ENCODE results near the gene LMBRD2.

Gene LMBRD2

DNA sequence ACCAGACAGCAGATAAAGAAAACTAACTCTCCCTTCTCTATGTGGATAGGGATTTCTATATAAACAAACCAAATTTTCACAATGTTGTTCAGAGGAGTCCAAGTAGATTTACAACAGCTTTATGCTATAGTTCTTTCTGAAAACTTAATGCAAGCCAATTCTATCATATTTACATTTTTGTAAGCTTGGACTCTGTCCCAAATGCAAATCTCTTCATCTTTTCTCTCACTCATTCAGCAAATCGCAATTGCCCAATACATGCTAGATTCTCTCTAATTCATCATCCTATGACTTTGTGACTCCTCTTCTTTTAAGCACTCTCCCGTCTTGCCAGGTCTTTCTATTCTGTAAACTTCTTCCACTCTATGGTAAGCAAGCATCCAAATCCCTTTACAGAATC, 45.9 kb downstream of the LMBRD2 start:
- DNase-seq (ENCODE audit: low read depth): no peak

DNA sequence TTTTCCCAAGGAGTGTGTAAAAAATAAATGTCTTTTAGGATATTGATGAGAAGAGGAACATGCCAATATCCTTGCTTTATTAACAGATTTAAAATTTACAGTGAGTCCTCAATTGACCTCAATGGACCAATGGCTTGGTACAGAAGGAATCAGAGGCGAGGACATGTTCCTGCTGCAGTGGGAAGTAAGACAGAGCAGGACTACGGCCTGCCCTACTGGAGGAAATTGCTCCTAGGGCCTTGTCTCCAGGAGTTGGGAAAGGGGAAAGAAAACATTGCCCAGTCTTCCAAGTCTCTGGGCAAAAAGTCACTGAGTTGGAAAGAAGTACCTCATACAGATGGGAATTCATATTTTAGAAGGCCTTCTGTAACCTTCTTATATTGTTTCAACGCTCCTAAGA, 51.9 kb downstream of the LMBRD2 start:
- DNase-seq (ENCODE audit: low read depth): no peak

DNA sequence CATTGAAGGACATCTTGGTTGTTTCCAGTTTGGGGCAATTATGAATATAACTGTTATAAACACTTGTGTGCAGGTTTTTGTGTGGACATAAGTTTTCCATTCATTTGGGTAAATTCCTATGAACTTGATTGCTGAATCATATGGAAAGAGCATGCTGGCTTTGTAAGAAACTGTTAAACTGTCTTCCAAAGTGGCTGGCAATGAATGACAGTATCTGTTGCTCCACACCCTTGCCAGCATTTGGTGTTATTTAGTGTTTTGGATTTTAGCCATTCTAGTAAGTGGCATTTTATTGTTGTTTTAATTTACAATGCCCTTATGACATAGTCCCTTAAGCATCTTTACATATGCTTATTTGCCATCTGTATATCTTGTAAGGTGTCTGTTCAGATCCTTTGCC, 55.2 kb downstream of the LMBRD2 start:
- DNase-seq (ENCODE audit: low read depth): no peak

GRCh38 chr5:36089989-36090388, 61.7 kb downstream of the LMBRD2 start:
- DNase-seq (ENCODE audit: low read depth): no peak

GRCh38 chr5:36079200-36079781, 72.4 kb downstream of the LMBRD2 start:
- no peak for DNase-seq (ENCODE audit: low read depth)

DNA sequence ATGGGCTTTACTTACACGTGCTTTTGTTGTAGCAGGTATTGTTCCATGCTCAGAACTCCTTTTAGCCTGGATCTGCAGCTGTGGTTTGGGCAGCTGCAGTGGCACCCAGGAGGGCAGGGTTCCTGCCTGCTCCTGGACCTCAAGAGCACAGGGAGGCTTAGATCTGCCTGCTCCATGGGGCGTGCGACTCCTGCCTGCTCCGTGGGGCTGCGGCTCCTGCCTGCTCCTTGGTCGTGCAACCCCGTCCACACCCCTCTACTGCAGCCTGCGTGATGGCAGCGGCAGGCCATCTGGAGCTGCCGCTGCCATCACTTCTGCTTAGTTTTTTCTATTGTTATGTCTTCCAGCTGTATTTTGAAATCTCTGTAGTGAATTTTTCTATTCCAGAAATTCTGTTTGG, 73.3 kb downstream of the LMBRD2 start:
- DNase-seq (ENCODE audit: low read depth): no peak

GRCh38 chr5:36073595-36074216, 78.0 kb downstream of the LMBRD2 start:
- DNase-seq (ENCODE audit: low read depth): no peak

GRCh38 chr5:36070687-36071571, 80.8 kb downstream of the LMBRD2 start:
- no peak for DNase-seq (ENCODE audit: low read depth)

DNA sequence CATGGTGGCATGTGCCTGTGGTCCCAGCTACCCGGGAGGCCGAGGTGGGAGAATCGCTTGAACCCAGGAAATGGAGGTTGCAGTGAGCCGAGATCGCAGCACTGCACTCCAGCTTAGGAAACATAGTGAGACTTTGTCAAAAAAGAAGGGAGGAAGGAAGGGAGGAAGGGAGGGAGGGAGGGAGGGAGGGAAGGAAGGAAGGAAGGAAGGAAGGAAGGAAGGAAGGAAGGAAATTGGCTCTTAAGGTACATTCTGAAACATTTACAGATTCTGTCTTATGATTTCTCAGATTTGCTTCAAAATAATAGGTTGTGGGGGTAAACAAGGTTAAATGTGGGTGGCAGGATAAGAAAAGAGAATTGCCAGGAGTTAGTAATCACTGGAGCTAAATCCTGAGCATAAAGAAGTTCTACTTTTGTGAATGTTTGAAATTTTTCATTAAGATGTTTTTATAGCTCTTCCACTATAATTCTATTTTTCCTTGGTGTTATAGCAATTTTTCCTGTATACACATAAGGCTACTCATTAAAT, 82.9 kb downstream of the LMBRD2 start:
- DNase-seq (ENCODE audit: low read depth): no peak

DNA sequence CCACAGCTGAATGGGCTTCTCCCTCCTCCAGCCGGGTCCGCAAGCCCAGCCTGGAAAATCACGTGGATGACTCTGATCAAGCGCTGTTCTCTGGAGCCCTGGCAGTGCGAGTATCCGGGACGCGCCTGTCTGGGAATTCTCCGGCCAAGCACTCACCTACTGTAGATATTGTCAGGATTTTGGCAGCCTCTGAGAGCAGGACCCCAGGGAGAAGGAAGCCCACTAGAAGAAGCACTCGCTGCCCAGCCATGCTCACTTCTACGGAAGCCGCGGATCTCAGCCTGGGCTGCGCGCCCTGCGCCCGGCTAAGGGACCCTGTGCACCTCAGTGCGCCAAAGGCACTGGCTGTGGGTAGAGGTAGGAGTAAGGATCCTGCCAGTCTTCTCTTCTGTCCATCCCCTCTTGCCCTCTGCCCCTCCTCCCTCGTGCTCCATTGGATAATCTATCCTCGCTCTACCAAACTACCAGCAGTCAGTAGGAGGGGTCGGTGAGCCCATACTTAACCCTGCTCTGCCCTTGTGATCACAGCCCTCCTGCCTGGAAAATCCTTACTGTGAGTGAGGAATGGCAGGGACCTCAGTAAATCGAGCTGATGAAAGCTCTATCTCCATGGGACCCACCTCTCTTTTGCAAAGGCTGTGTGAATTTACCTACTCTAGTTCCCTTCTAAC, 85.0 kb downstream of the LMBRD2 start, which contains the start of gene UGT3A2:
UGT3A2 (minus strand) TSS at position 343 of the 671 bp plus-strand sequence; CDS start at position 250, 93 bp downstream.
- no peak for DNase-seq (ENCODE audit: low read depth)

DNA sequence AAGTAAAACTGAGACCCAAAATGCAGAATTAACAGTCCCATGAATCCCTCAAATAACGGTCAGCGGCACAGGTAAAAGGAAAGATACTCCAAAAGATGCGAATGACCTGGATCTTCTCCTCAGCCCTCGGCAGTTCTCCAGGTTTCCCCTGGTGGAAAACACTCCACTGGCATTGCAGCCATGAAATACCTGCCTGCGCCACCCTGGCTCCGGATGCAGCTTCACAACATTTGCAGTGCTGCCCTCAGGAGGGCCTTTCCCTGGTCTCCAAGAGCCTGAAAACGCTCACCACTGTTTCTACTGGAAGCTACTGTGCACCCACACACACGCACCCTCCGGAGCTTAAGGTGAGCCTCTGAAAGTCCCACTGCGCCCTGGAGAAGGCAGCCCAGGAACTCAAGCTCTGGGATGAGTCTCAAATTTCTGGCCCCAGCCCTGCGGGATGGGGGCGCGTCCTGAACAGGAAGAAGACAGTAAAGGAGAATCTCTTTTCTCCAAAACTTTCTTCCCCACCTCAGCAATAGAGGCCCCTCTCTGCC, 85.6 kb downstream of the LMBRD2 start:
- DNase-seq (ENCODE audit: low read depth): no peak

DNA sequence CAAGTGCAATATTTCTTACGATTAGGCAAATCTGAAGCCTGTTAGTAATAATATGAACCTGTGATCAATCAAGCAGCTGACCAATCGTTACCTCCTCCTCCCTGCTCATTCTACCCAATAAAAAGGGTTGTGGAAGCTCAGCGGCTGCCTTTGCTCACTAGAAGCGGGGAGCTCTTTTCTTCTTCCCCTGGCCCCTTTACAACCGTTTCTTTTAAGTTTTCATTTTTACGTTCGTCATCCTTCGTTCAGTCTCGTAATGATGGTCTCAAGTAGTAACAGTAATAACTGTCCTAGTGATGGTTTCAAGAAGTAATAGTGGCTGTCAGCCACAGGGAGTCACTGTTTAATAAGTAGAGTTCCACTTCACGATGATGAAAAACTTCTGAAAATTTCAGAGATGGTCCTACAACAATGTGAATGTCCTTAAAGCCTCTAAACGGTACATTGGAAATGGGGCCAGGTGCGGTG, 91.2 kb downstream of the LMBRD2 start:
- no peak for DNase-seq (ENCODE audit: low read depth)

DNA sequence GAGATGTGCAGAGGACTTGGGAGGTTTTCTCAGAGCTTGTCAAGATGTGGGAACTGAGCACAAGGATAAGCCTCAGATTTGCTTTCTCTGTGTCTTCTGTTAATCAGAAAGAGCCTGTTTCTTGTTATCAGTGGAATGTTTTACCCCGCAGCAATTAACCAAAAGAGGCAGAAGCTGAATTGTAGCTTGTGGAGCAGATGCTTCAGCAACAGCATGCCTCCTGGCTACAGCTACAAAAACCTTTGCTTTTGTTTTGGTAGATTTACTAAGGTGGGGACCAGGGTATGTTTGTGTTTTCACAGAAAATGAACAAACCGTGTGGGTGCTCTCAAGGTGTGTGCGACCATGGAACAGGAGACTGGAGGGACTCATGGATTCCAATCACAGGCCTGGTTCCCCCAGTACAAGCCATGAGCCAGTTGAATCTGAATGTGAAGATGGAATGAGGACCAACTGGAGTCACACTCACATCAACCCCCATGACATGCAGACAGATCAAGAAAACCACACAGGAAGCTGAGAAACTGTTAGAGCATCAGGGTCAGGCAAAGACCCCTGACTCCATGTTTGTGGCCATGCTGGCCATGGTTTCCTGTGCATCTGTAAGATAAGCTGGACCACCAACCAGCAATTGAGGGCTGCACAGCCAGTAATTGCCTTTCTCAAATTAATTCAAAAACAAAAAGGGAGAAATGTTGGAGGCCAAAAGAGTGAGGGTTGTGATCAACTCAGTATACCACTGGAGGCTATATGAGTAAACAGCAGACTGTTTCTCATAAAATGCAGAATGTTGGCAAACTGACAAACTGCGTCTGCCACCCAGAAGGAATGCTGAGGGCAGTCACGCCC, 91.9 kb downstream of the LMBRD2 start:
- DNase-seq (ENCODE audit: low read depth): no peak

GRCh38 chr5:36058776-36059175, 92.9 kb downstream of the LMBRD2 start:
- DNase-seq (ENCODE audit: low read depth): no peak

DNA sequence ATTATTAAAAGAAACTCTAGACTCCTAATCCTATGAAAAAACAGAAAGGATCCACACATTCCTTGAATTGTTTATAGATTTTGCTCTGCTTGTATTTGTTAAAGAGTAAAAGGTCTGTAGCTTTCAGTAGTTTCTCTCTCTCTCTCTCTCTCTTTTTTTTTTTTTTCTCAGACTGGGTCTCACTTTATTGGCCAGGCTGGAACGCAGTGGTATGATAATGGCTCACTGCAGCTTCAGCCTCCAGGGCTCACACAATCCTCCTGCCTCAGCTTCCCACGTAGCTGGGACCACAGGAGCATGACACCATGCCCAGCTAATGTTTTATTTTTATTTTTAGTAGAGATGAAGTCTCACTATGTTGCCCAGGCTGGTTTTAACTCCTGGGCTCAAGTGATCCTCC, 94.3 kb downstream of the LMBRD2 start:
- no peak for DNase-seq (ENCODE audit: low read depth)

DNA sequence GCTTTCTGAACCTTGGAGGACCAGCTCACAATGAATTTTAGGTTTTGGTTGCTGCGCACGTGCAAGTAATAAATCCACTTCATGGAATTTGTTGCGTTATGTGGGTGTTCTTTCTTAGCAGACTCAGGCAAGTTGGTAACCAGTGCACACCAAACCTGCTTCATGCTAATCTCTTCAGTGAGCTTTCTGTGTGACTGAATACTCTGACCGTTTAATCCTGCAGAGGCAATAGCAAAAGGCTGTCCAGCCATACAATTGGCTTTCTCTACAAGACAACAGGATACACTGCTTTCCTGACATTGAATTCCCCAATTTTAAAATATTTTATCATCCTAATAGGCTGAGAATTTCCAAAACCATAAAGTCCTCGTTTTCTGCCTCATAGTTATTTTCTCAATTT, 95.3 kb downstream of the LMBRD2 start:
- DNase-seq (ENCODE audit: low read depth): no peak

- DNase-seq (ENCODE audit: low read depth): no peak
Observed at GRCh38 chr5:36055984-36056383, 95.7 kb downstream of the LMBRD2 start.

DNA sequence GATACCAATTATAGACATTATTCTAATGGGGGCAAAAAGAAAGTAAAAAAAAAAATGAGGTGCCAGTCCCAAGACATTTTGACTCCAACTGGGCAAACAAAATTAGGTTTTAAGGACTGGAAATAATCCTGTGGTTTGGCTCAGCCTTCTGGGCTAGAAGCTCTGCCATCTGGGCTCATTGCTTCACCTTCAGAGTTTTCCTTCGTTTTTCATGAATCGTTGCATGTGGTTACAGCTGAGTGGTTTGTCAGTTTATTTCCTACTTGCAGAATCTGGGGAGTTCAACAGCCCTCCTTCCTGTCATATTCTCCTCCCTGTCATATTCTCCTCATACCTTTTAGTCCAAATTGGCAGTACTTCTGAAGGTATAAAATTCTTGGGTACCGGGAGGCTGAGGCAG, 97.0 kb downstream of the LMBRD2 start:
- no peak for DNase-seq (ENCODE audit: low read depth)

- no peak for DNase-seq (ENCODE audit: low read depth)
Observed at GRCh38 chr5:36052538-36052937, 99.1 kb downstream of the LMBRD2 start.

DNA sequence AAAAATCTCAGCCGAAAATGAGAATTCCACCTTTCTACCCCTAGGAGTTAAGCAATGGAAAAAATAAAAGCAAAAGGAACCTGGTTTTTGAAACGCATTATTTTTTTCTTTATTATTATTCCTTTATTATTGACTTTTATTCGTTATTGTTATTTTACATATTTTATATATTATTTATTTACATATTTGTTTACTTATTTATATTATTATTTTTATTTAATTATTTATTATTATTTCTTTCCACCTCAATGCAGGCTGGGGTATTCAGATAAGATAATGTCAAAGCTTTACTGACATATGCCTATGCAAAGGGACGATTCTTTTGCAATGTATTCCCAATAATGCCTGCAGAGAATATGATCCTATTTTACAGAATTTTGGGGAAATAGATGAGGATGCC, 101.7 kb downstream of the LMBRD2 start:
- DNase-seq (ENCODE audit: low read depth): no peak
